Calu3 (cell line): ENCODE results near the gene GBX1. TPM values are rescaled to one million over a fixed set of nuclear protein-coding genes. Genes with fewer than 3 reads are reported as not detected.

ENCODE experiments used
- BruUV-seq: library from RNA; stranded (reverse); fragments of 400-500 nt; replicated peaks from 2 replicates; lab custom pipeline; 2021; lab: Mats Ljungman, UMichigan
- CTCF ChIA-PET: fragments of 300-600 bp; sonication (Branson Sonifier 250); formaldehyde crosslinking; loops from one replicate; lab custom pipeline; 2022; ENCODE audit warnings: antibody characterized with exemption; lab: Charles Lee
- DNase-seq: peaks from one replicate; pipeline ENCODE4 v3.0.0; 2022
- H3K27ac Mint-ChIP-seq: one replicate; pipeline ENCODE4 v1.8.0; 2022; ENCODE audit warnings: mixed read lengths; ENCODE audit not compliant: unreplicated experiment
- H3K27me3 Mint-ChIP-seq: one replicate; pipeline ENCODE4 v1.8.0; 2022; ENCODE audit warnings: mixed read lengths; ENCODE audit not compliant: unreplicated experiment
- H3K36me3 Mint-ChIP-seq: one replicate; pipeline ENCODE4 v1.8.0; 2022; ENCODE audit warnings: mild to moderate bottlenecking, moderate library complexity, mixed read lengths; ENCODE audit not compliant: insufficient read depth, unreplicated experiment
- H3K4me1 Mint-ChIP-seq: one replicate; pipeline ENCODE4 v1.8.0; 2022; ENCODE audit warnings: mild to moderate bottlenecking, low read depth, mixed read lengths; ENCODE audit not compliant: unreplicated experiment
- H3K4me3 Mint-ChIP-seq: one replicate; pipeline ENCODE4 v1.8.0; 2022; ENCODE audit warnings: mild to moderate bottlenecking, low read depth, moderate library complexity, mixed read lengths; ENCODE audit not compliant: unreplicated experiment
- H3K9me3 Mint-ChIP-seq: one replicate; pipeline ENCODE4 v1.8.0; 2022; ENCODE audit warnings: low read depth, mixed read lengths; ENCODE audit not compliant: unreplicated experiment
- intact Hi-C: fragments of 100-400 bp; cut with micrococcal nuclease; formaldehyde crosslinking; loops from one replicate; pipeline ENCODE4 v1.10.0; 2022; ENCODE audit not compliant: unreplicated experiment
- total RNA-seq: library from RNA; stranded (reverse); gene quantifications from 2 replicates; pipeline ENCODE4 v1.2.3, GENCODE V29; 2022
- TF ChIP-seq, protein P1 (sequence below): fragments of 200-600 bp; IDR thresholded peaks from one replicate; pipeline ENCODE4 v1.8.0; 2022; ENCODE audit warnings: antibody characterized with exemption; ENCODE audit not compliant: unreplicated experiment

Gene GBX1
- total RNA-seq, 1 experiment from 2014 or later, result not detected

DNA sequence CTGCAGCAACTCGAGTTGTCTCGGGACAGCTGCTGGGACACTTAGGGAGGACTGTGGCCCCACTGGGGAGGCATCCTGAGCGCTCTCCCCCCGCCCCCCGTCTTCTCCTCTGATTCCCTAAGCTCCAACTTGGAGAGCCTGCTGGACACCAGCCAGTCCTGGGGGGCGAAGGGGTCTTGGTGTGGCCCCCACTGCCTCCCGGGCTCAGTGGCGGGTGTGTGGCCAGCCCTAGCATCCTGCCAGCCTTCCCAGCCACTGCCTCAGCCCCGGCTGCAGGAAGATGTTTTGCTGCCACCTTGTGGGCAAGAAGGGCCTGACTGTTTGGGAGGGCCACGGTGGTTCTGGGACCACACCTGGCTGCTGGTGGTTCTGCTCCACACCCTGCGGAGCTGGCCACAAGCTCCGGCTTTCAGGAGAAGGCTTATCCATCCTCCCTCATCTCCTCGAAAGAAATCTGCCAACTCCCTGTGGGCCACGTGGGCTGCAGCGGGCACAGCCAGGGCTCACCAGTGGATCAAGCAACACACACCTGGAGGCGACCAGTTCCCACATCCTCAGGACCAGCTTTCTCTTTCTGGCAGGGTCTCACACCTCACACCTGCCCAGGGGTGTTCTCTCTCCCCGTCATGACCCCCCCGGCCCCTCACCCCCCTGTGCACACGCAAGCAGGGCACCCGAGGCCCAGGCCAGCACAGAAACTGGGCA is 56.4 kb downstream of the GBX1 start:
- no peak overlapping the region for H3K4me3 Mint-ChIP-seq
- no TSS peak for BruUV-seq
- TF ChIP-seq, protein P1, sequence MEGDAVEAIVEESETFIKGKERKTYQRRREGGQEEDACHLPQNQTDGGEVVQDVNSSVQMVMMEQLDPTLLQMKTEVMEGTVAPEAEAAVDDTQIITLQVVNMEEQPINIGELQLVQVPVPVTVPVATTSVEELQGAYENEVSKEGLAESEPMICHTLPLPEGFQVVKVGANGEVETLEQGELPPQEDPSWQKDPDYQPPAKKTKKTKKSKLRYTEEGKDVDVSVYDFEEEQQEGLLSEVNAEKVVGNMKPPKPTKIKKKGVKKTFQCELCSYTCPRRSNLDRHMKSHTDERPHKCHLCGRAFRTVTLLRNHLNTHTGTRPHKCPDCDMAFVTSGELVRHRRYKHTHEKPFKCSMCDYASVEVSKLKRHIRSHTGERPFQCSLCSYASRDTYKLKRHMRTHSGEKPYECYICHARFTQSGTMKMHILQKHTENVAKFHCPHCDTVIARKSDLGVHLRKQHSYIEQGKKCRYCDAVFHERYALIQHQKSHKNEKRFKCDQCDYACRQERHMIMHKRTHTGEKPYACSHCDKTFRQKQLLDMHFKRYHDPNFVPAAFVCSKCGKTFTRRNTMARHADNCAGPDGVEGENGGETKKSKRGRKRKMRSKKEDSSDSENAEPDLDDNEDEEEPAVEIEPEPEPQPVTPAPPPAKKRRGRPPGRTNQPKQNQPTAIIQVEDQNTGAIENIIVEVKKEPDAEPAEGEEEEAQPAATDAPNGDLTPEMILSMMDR, result peak; percentile 77
- H3K36me3 Mint-ChIP-seq, result peaks cover 9% of the 10 kb centered on the region
- intact Hi-C loops, result loop anchor here (1.0 to 5.0 kb wide), 4 partner anchors 23 to 214 kb away; partner anchors contain the start of gene ABCB8
- no peaks in the 10 kb centered on the region for H3K27me3 Mint-ChIP-seq
- CTCF ChIA-PET, result interaction anchor here (1.1 to 1.7 kb wide), 3 partner anchors 28 to 148 kb away, joined by 3 to 5 read pairs (median 4); partner anchors contain the start of genes ABCB8 and TMUB1
- no peaks in the 10 kb centered on the region for H3K9me3 Mint-ChIP-seq
- H3K27ac Mint-ChIP-seq, result no peak overlapping the region
- peak; percentile 82 for DNase-seq
- H3K4me1 Mint-ChIP-seq, result peaks cover 5% of the 10 kb centered on the region

DNA sequence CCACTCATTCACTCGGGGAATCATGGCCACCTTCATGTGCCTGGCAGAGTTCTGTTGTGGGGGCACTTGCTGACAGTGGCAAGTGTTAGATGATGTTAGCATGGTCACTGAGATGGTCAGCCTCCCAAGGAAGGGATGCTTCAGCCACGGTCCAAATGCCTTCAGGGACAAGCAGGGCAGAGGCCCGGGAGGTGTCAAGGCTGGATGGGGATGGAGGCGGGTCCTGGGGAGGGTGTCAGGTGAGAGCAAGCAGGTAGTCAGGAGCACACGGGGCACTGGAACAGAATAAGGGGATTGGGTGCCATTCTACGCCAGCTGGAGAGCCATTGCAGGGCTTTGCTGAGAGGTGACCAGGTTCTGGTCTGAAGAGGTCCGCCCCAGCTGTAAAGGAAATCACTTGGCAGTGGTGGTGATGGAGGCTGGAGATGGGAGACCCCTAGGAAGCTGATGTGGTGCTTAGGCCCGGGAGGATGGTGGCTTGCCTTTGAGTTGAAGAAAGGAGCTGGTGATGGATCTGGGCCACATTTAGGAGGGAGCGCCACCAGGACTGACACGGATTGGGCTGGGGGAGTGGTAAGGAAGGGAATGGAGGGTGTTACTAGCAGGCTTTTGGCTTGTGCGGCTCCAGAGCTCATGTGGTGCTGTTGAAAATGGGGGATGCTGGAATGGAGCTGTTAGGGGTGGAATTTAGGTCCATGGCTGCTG is 57.1 kb downstream of the GBX1 start:
- CTCF ChIA-PET, result interaction anchor here (1.1 to 1.7 kb wide), 3 partner anchors 27 to 148 kb away, joined by 3 to 5 read pairs (median 4); partner anchors contain the start of genes ABCB8 and TMUB1
- no peak for DNase-seq
- Mint-ChIP-seq H3K9me3 (no peaks in the 10 kb centered on the region), H3K36me3 (peaks cover 9% of the 10 kb centered on the region), H3K4me3 (no peak overlapping the region), H3K27me3 (no peaks in the 10 kb centered on the region), H3K4me1 (no peaks in the 10 kb centered on the region), H3K27ac (no peak overlapping the region)
- intact Hi-C loops, result loop anchor here (2.0 to 5.0 kb wide), 3 partner anchors 82 to 213 kb away; partner anchors contain the start of gene ABCB8
- BruUV-seq, result no TSS peak
- TF ChIP-seq, protein P1, result no peak

GRCh38 chr7:151109094-151110048 is 58.1 kb downstream of the GBX1 start:
- BruUV-seq, result no TSS peak
- H3K27me3 Mint-ChIP-seq, result no peaks in the 10 kb centered on the region
- H3K9me3 Mint-ChIP-seq, result no peaks in the 10 kb centered on the region
- no peak overlapping the region for H3K4me3 Mint-ChIP-seq
- peaks cover 9% of the 10 kb centered on the region for H3K36me3 Mint-ChIP-seq
- TF ChIP-seq, protein P1, result no peak
- intact Hi-C loops, result loop anchor here (2.0 to 5.0 kb wide), 3 partner anchors 81 to 212 kb away; partner anchors contain the start of gene ABCB8
- CTCF ChIA-PET, result interaction anchor here (1.7 kb wide), 1 partner anchor 81 kb away, joined by 5 read pairs; the partner anchor contains the start of gene ABCB8
- no peak for DNase-seq
- H3K27ac Mint-ChIP-seq, result no peak overlapping the region
- H3K4me1 Mint-ChIP-seq, result no peaks in the 10 kb centered on the region
